ENCODE measurements around the gene RXRB.

Gene RXRB

GRCh38 chr6:33174784-33175183 lies 25.7 kb downstream of the RXRB start:
- no peak for DNase-seq

GRCh38 chr6:33173535-33174180 lies 26.8 kb downstream of the RXRB start:
- no peak for DNase-seq

- DNase-seq, result peak in 1 of 2 experiments; percentile 18
These were observed 27.6 kb downstream of the RXRB start for GRCh38 chr6:33172688-33173534.

GRCh38 chr6:33171880-33172687 lies 28.4 kb downstream of the RXRB start:
- DNase-seq, result no peak

- no peak for DNase-seq
These were observed 29.2 kb downstream of the RXRB start for GRCh38 chr6:33171016-33171879.

- no peak for DNase-seq
These were observed 30.1 kb downstream of the RXRB start for GRCh38 chr6:33170176-33171015.

- DNase-seq, result no peak
These were observed 30.9 kb downstream of the RXRB start for GRCh38 chr6:33169291-33170175.

GRCh38 chr6:33168639-33169038 lies 31.8 kb downstream of the RXRB start:
- no peak for DNase-seq

- no peak for DNase-seq
These were observed 32.2 kb downstream of the RXRB start for GRCh38 chr6:33168284-33168601.

- no peak for DNase-seq
These were observed 32.8 kb downstream of the RXRB start for GRCh38 chr6:33167374-33168283.

GRCh38 chr6:33166811-33167210 lies 33.7 kb downstream of the RXRB start:
- no peak for DNase-seq

GRCh38 chr6:33166363-33166762 lies 34.1 kb downstream of the RXRB start:
- DNase-seq, result no peak

- no peak for DNase-seq
These were observed 34.7 kb downstream of the RXRB start for GRCh38 chr6:33165581-33166258.

- no peak for DNase-seq
These were observed 35.6 kb downstream of the RXRB start for GRCh38 chr6:33164665-33165373.

- DNase-seq, result no peak
These were observed 36.3 kb downstream of the RXRB start for GRCh38 chr6:33164176-33164575.

GRCh38 chr6:33163540-33163939 lies 36.9 kb downstream of the RXRB start:
- no peak for DNase-seq

- peak; percentile 6 to 50 for DNase-seq
These were observed 38.8 kb downstream of the RXRB start for GRCh38 chr6:33161354-33162331.
